Trophoblast cell (in vitro differentiated cells and primary cell): ENCODE data around the gene RMDN2.

Source experiments
- DNase-seq, 2 donors: peaks; one replicate each; pipeline ENCODE4 v3.0.0-alpha.2; 2016
- H2AFZ ChIP-seq: 2 replicates; pipeline ENCODE4 v1.6.1; 2013; ENCODE audit warnings: low read length, moderate library complexity, mild to moderate bottlenecking; ENCODE audit not compliant: insufficient read depth, poor library complexity
- H2AK5ac ChIP-seq: 2 replicates; pipeline ENCODE4 v1.6.1; 2013; ENCODE audit warnings: mild to moderate bottlenecking, low read length
- H2BK120ac ChIP-seq: 2 replicates; pipeline ENCODE4 v1.6.1; 2013; ENCODE audit warnings: low read length, mild to moderate bottlenecking, moderate library complexity; ENCODE audit not compliant: insufficient read depth, poor library complexity
- H2BK12ac ChIP-seq: 2 replicates; pipeline ENCODE4 v1.6.1; 2013; ENCODE audit warnings: mild to moderate bottlenecking, low read length, moderate library complexity
- H2BK5ac ChIP-seq: 2 replicates; pipeline ENCODE4 v1.6.1; 2013; ENCODE audit warnings: low read length, low read depth, moderate library complexity, mild to moderate bottlenecking; ENCODE audit not compliant: poor library complexity
- H3K14ac ChIP-seq: 2 replicates; pipeline ENCODE4 v1.6.1; 2013; ENCODE audit warnings: mild to moderate bottlenecking, low read length
- H3K18ac ChIP-seq: 2 replicates; pipeline ENCODE4 v1.6.1; 2013; ENCODE audit warnings: mild to moderate bottlenecking, low read length
- H3K23ac ChIP-seq: 2 replicates; pipeline ENCODE4 v1.6.1; 2013; ENCODE audit warnings: low read length
- H3K27ac ChIP-seq: 2 replicates; pipeline ENCODE4 v1.5.1; 2013; ENCODE audit warnings: low read depth, mild to moderate bottlenecking, inconsistent platforms, low read length, moderate library complexity
- H3K27me3 ChIP-seq: 2 replicates; pipeline ENCODE4 v1.6.1; 2013; ENCODE audit warnings: inconsistent platforms, mild to moderate bottlenecking, low read length, moderate library complexity; ENCODE audit not compliant: insufficient read depth
- H3K36me3 ChIP-seq, 2 experiments: 1 replicate in 1 of 2; 2 replicates in 1 of 2; pipeline ENCODE4 v1.6.1; 2013; ENCODE audit warnings: low read length in 2 of 2, mild to moderate bottlenecking in 2 of 2, moderate library complexity in 1 of 2; ENCODE audit not compliant: insufficient read depth in 2 of 2, control insufficient read depth in 1 of 2
- H3K4ac ChIP-seq: 2 replicates; pipeline ENCODE4 v1.6.1; 2013; ENCODE audit warnings: low read depth, mild to moderate bottlenecking, low read length, moderate library complexity
- H3K4me1 ChIP-seq, 2 experiments: 1 replicate in 1 of 2; 2 replicates in 1 of 2; pipeline ENCODE4 v1.6.1; 2013; ENCODE audit warnings: low read length in 2 of 2, mild to moderate bottlenecking in 2 of 2, moderate library complexity in 1 of 2; ENCODE audit not compliant: insufficient read depth in 2 of 2, control insufficient read depth in 1 of 2
- H3K4me2 ChIP-seq: 2 replicates; pipeline ENCODE4 v1.6.1; 2013; ENCODE audit warnings: inconsistent platforms, mild to moderate bottlenecking, low read length, moderate library complexity
- H3K4me3 ChIP-seq: 2 replicates; pipeline ENCODE4 v1.5.1; 2013; ENCODE audit warnings: mild to moderate bottlenecking, low read depth, low read length, inconsistent platforms
- H3K79me1 ChIP-seq: one replicate; pipeline ENCODE4 v1.6.1; 2013; ENCODE audit warnings: low read length
- H3K79me2 ChIP-seq: 2 replicates; pipeline ENCODE4 v1.6.1; 2013; ENCODE audit warnings: low read length, mild to moderate bottlenecking; ENCODE audit not compliant: control insufficient read depth, insufficient read depth, poor library complexity
- H3K9ac ChIP-seq: 2 replicates; pipeline ENCODE4 v1.6.1; 2013; ENCODE audit warnings: mild to moderate bottlenecking, low read length
- H3K9me3 ChIP-seq: 2 replicates; pipeline ENCODE4 v1.6.1; 2013; ENCODE audit warnings: low read depth, mild to moderate bottlenecking, control low read depth, inconsistent platforms, low read length; ENCODE audit not compliant: insufficient read depth
- H4K12ac ChIP-seq: 2 replicates; pipeline ENCODE4 v1.6.1; 2013; ENCODE audit warnings: low read depth, mild to moderate bottlenecking, low read length, moderate library complexity
- H4K8ac ChIP-seq: 2 replicates; pipeline ENCODE4 v1.6.1; 2013; ENCODE audit warnings: low read depth, mild to moderate bottlenecking, low read length, moderate library complexity
- H4K91ac ChIP-seq: one replicate; pipeline ENCODE4 v1.6.1; 2013; ENCODE audit warnings: low read depth, mild to moderate bottlenecking, low read length, moderate library complexity
- WGBS: extraction: QIAGEN DNeasy Blood & Tissue Kit; methylation state at CpG from one replicate; pipeline ENCODE4 v1.1.7; 2013; ENCODE audit warnings: missing lambda C conversion rate; ENCODE audit not compliant: insufficient read length, insufficient coverage; ENCODE audit errors: extremely low coverage; 5-methylcytosine and 5-hydroxymethylcytosine counted together

RMDN2 gene

GRCh38 chr2:37894047-37894446 lies 31.0 kb upstream of the RMDN2 start:
- H2BK120ac ChIP-seq, result no peak overlapping the region
- H3K27ac ChIP-seq, result no peak overlapping the region
- no peak overlapping the region for H2BK5ac ChIP-seq
- no peak overlapping the region for H3K4me2 ChIP-seq
- H3K4me1 ChIP-seq, result no peaks in the 10 kb centered on the region
- H2AK5ac ChIP-seq, result no peak overlapping the region
- H3K4me3 ChIP-seq, result no peak overlapping the region
- no CpG with 5 or more reads among the region's 7 CpGs for WGBS
- H3K9ac ChIP-seq, result no peak overlapping the region
- H3K36me3 ChIP-seq, result no peaks in the 10 kb centered on the region
- no peak overlapping the region for H2BK12ac ChIP-seq
- no peaks in the 10 kb centered on the region for H3K79me2 ChIP-seq
- no peak overlapping the region for H4K8ac ChIP-seq
- H3K9me3 ChIP-seq, result no peaks in the 10 kb centered on the region
- H3K27me3 ChIP-seq, result no peaks in the 10 kb centered on the region
- DNase-seq, result no peak
- no peaks in the 10 kb centered on the region for H3K79me1 ChIP-seq
- H3K14ac ChIP-seq, result no peak overlapping the region
- no peak overlapping the region for H3K23ac ChIP-seq
- no peak overlapping the region for H3K4ac ChIP-seq
- no peak overlapping the region for H4K91ac ChIP-seq
- no peak overlapping the region for H3K18ac ChIP-seq
- H4K12ac ChIP-seq, result no peak overlapping the region
- H2AFZ ChIP-seq, result no peak overlapping the region

DNA sequence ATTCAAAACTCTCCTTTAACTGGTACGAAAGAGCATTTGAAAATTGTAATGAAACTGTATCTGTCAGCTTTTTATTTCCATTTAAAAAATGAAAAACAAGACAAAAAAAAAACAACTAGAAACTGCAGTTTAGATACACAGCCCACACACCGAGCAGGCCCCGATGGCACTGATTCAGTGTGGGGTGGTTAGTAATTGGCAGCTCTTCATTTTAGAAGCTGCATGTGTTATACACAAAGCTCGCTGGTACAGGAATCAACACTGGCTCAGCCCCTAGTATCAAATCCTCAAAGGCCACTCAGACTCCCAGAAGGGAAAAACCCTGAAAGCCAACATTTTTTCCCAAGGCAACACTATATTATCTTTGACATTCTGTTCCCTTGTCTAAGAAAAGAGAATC lies 30.5 kb upstream of the RMDN2 start:
- H3K9me3 ChIP-seq, result no peaks in the 10 kb centered on the region
- H2BK120ac ChIP-seq, result no peak overlapping the region
- no peaks in the 10 kb centered on the region for H3K79me2 ChIP-seq
- no CpG with 5 or more reads among the region's 4 CpGs for WGBS
- no peak overlapping the region for H3K14ac ChIP-seq
- no peaks in the 10 kb centered on the region for H3K79me1 ChIP-seq
- no peak overlapping the region for H4K8ac ChIP-seq
- H3K27ac ChIP-seq, result no peak overlapping the region
- no peak overlapping the region for H2AFZ ChIP-seq
- H3K4me2 ChIP-seq, result no peak overlapping the region
- no peak overlapping the region for H3K4ac ChIP-seq
- DNase-seq, result no peak
- H2AK5ac ChIP-seq, result no peak overlapping the region
- H3K36me3 ChIP-seq, result no peaks in the 10 kb centered on the region
- no peak overlapping the region for H3K4me3 ChIP-seq
- H3K4me1 ChIP-seq, result no peaks in the 10 kb centered on the region
- H3K27me3 ChIP-seq, result no peaks in the 10 kb centered on the region
- no peak overlapping the region for H4K91ac ChIP-seq
- H3K18ac ChIP-seq, result no peak overlapping the region
- no peak overlapping the region for H3K9ac ChIP-seq
- H3K23ac ChIP-seq, result no peak overlapping the region
- H2BK12ac ChIP-seq, result no peak overlapping the region
- no peak overlapping the region for H4K12ac ChIP-seq
- H2BK5ac ChIP-seq, result no peak overlapping the region

- no peak overlapping the region for H3K27ac ChIP-seq
- H2BK5ac ChIP-seq, result no peak overlapping the region
- no peak overlapping the region for H3K18ac ChIP-seq
- H3K27me3 ChIP-seq, result no peaks in the 10 kb centered on the region
- no peaks in the 10 kb centered on the region for H3K36me3 ChIP-seq
- H2BK12ac ChIP-seq, result no peak overlapping the region
- H3K9ac ChIP-seq, result no peak overlapping the region
- no peak overlapping the region for H3K4me3 ChIP-seq
- H3K4me1 ChIP-seq, result no peaks in the 10 kb centered on the region
- H3K79me2 ChIP-seq, result no peaks in the 10 kb centered on the region
- no peak overlapping the region for H2AK5ac ChIP-seq
- H2AFZ ChIP-seq, result no peak overlapping the region
- no peak overlapping the region for H4K91ac ChIP-seq
- no CpG with 5 or more reads among the region's 3 CpGs for WGBS
- no peak for DNase-seq
- no peak overlapping the region for H3K4me2 ChIP-seq
- no peak overlapping the region for H2BK120ac ChIP-seq
- no peak overlapping the region for H3K14ac ChIP-seq
- no peak overlapping the region for H3K4ac ChIP-seq
- no peak overlapping the region for H4K8ac ChIP-seq
- no peak overlapping the region for H3K23ac ChIP-seq
- H3K9me3 ChIP-seq, result no peaks in the 10 kb centered on the region
- H3K79me1 ChIP-seq, result no peaks in the 10 kb centered on the region
- no peak overlapping the region for H4K12ac ChIP-seq
These were observed 29.9 kb upstream of the RMDN2 start for GRCh38 chr2:37895140-37895539.

GRCh38 chr2:37896319-37896718 lies 28.8 kb upstream of the RMDN2 start:
- Histone ChIP-seq H2BK12ac (no peak overlapping the region), H4K8ac (no peak overlapping the region), H2AFZ (no peak overlapping the region), H3K9me3 (peaks cover 3% of the 10 kb centered on the region), H3K4ac (no peak overlapping the region), H3K4me3 (no peak overlapping the region), H3K4me2 (no peak overlapping the region), H3K79me2 (no peaks in the 10 kb centered on the region), H2BK120ac (no peak overlapping the region), H3K14ac (no peak overlapping the region), H2AK5ac (no peak overlapping the region), H3K9ac (no peak overlapping the region), H4K91ac (no peak overlapping the region), H4K12ac (no peak overlapping the region), H3K27ac (no peak overlapping the region), H3K36me3 (no peaks in the 10 kb centered on the region), H3K23ac (no peak overlapping the region), H3K79me1 (no peaks in the 10 kb centered on the region), H2BK5ac (no peak overlapping the region), H3K18ac (no peak overlapping the region), H3K4me1 (no peaks in the 10 kb centered on the region), H3K27me3 (no peaks in the 10 kb centered on the region)
- no peak for DNase-seq
- no CpG with 5 or more reads among the region's 3 CpGs for WGBS
